ENCODE results near the gene TBC1D30. TPM values are rescaled to one million over a fixed set of nuclear protein-coding genes. Genes with fewer than 3 reads are reported as not detected.

Gene TBC1D30
- total and polyA plus RNA-seq, 9 donors = 1.1 to 5.2 (median 2.6) TPM

GRCh38 chr12:64893961-64894360, 69.5 kb downstream of the TBC1D30 start:
- intact Hi-C loops (cut with DNase I) = loop anchor here in 2 of 4 donors (10.0 kb wide), 2 partner anchors 1191 to 1211 kb away; no protein-coding TSS in a partner anchor
- H3K36me3 ChIP-seq = no peaks in the 10 kb centered on the region
- WGBS, 3 donors = 69 to 77% (median 71%) methylated on average over 4 of the region's 4 CpGs
- H3K9me3 ChIP-seq = no peaks in the 10 kb centered on the region
- no peaks in the 10 kb centered on the region for H3K27me3 ChIP-seq
- no peak for DNase-seq
- TF ChIP-seq EP300 (IDR thresholded peaks at IDR 0.05) = no peak
- TF ChIP-seq CTCF (IDR thresholded peaks at IDR 0.05) = no peak
- TF ChIP-seq POLR2A (IDR thresholded peaks at IDR 0.05) = no peak
- H3K4me3 ChIP-seq = no peak overlapping the region
- no peaks in the 10 kb centered on the region for H3K4me1 ChIP-seq (ENCODE audit: insufficient read depth)
- no peak overlapping the region for H3K27ac ChIP-seq

GRCh38 chr12:64894827-64895475, 70.5 kb downstream of the TBC1D30 start:
- H3K36me3 ChIP-seq = no peaks in the 10 kb centered on the region
- H3K4me3 ChIP-seq = no peak overlapping the region
- H3K27me3 ChIP-seq = no peaks in the 10 kb centered on the region
- no peak overlapping the region for H3K27ac ChIP-seq
- intact Hi-C loops (cut with DNase I) = loop anchor here in 3 of 4 donors (5.0 to 10.0 kb wide), 3 partner anchors 1190 to 1210 kb away; no protein-coding TSS in a partner anchor
- DNase-seq = no peak
- no peaks in the 10 kb centered on the region for H3K4me1 ChIP-seq (ENCODE audit: insufficient read depth)
- TF ChIP-seq POLR2A (IDR thresholded peaks at IDR 0.05) = no peak
- TF ChIP-seq CTCF (IDR thresholded peaks at IDR 0.05) = no peak
- no peaks in the 10 kb centered on the region for H3K9me3 ChIP-seq
- WGBS, 3 donors = 68 to 77% (median 70%) methylated on average over 2 of the region's 2 CpGs

GRCh38 chr12:64895526-64895925, 71.1 kb downstream of the TBC1D30 start:
- no peak overlapping the region for H3K27ac ChIP-seq
- intact Hi-C loops (cut with DNase I) = loop anchor here in 3 of 4 donors (5.0 to 10.0 kb wide), 3 partner anchors 1189 to 1209 kb away; no protein-coding TSS in a partner anchor
- H3K27me3 ChIP-seq = no peaks in the 10 kb centered on the region
- H3K4me1 ChIP-seq (ENCODE audit: insufficient read depth) = no peaks in the 10 kb centered on the region
- TF ChIP-seq POLR2A (IDR thresholded peaks at IDR 0.05) = no peak
- no peak for TF ChIP-seq EP300 (IDR thresholded peaks at IDR 0.05)
- no peak for TF ChIP-seq CTCF (IDR thresholded peaks at IDR 0.05)
- DNase-seq = no peak
- no peak overlapping the region for H3K4me3 ChIP-seq
- no peaks in the 10 kb centered on the region for H3K36me3 ChIP-seq
- WGBS, 3 donors = 81 to 88% (median 84%) methylated on average over 5 of the region's 5 CpGs
- no peaks in the 10 kb centered on the region for H3K9me3 ChIP-seq

GRCh38 chr12:64900540-64900939, 76.1 kb downstream of the TBC1D30 start:
- WGBS, 3 donors = 70 to 77% (median 71%) methylated on average over 4 of the region's 4 CpGs
- H3K27ac ChIP-seq = no peak overlapping the region
- H3K4me1 ChIP-seq (ENCODE audit: insufficient read depth) = no peaks in the 10 kb centered on the region
- no peaks in the 10 kb centered on the region for H3K9me3 ChIP-seq
- no peak overlapping the region for H3K4me3 ChIP-seq
- intact Hi-C loops (cut with DNase I) = no loop called here
- H3K36me3 ChIP-seq = no peaks in the 10 kb centered on the region
- no peaks in the 10 kb centered on the region for H3K27me3 ChIP-seq
- no peak for TF ChIP-seq CTCF (IDR thresholded peaks at IDR 0.05)
- no peak for TF ChIP-seq POLR2A (IDR thresholded peaks at IDR 0.05)
- TF ChIP-seq EP300 (IDR thresholded peaks at IDR 0.05) = no peak
- no peak for DNase-seq
